Measurements from ENCODE around the gene WDR64. TPM values are rescaled to one million over a fixed set of nuclear protein-coding genes. Genes with fewer than 3 reads are reported as not detected.
A peak's percentile ranks its signal among the peaks of the same experiment; 100 is the strongest.

The WDR64 gene
- total and polyA plus RNA-seq, 2 of the 13 experiments (the other 11 are each of a cell fraction or from before 2014, with no cell fraction given): not detected

GRCh38 chr1:241799416-241799815 is 147.3 kb downstream of the WDR64 start:
- H4K20me1 ChIP-seq (ENCODE audit: insufficient read depth, low read length): no peaks in the 10 kb centered on the region
- FAIRE-seq: no peak
- no peak overlapping the region for H3K27ac ChIP-seq (ENCODE audit: extremely low read length, insufficient read depth, low read length)
- no peaks in the 10 kb centered on the region for H3K36me3 ChIP-seq (replicated peaks in 1 of 2; ENCODE audit: control insufficient read depth in 1 of 2, insufficient read depth in 2 of 2, low read length in 2 of 2)
- H3K9me3 ChIP-seq (ENCODE audit: low read length): no peaks in the 10 kb centered on the region
- in situ Hi-C loops (cut with HindIII; ENCODE audit: extremely low pct_ligation_motif_present, low pct_unique_long_range_greater_than_20kb) (loop anchor here (10.0 kb wide), 1 partner anchor 65 kb away; no protein-coding TSS in a partner anchor), intact Hi-C loops (cut with micrococcal nuclease; ENCODE audit: unreplicated experiment) (no loop called here)
- 25% methylated on average over 1 of the region's 1 CpG for WGBS (ENCODE audit: low lambda C conversion rate)
- no peak overlapping the region for H3K4me3 ChIP-seq (replicated peaks in 1 of 3; ENCODE audit: insufficient read depth in 1 of 3, low read depth in 2 of 3, low read length in 3 of 3)
- no peak for TF ChIP-seq ZNF30 (CRISPR knock-in tag; IDR thresholded peaks at IDR 0.05)
- 0 out of 2 replicates have a peak, but pooled peaks have one; percentile 25 for TF ChIP-seq CEBPB (IDR thresholded peaks at IDR 0.05; ENCODE audit: borderline replicate concordance, low read depth, low read length)
- H3K4me2 ChIP-seq (ENCODE audit: low read depth, low read length): no peak overlapping the region
- no peak overlapping the region for H2AFZ ChIP-seq (ENCODE audit: low read length)
- no TSS peak for BruUV-seq (replicated peaks)
- DNase-seq (ENCODE audit: low spot score): no peak
- H3K9ac ChIP-seq (ENCODE audit: insufficient read depth, low read depth, low read length): no peak overlapping the region
- ChIA-PET POLR2A (no interaction called here), CTCF (ENCODE audit: low intra/inter-chr PET ratio, low total read pairs) (no interaction called here)
- ATAC-seq: no peak
- no peaks in the 10 kb centered on the region for H3K4me1 ChIP-seq (ENCODE audit: insufficient read depth, low read length)
- H3K79me2 ChIP-seq (ENCODE audit: insufficient read depth, low read length): no peaks in the 10 kb centered on the region
- H3K27me3 ChIP-seq (ENCODE audit: control insufficient read depth in 1 of 2, insufficient read depth in 2 of 2, low read length in 2 of 2): no peaks in the 10 kb centered on the region

- no peaks in the 10 kb centered on the region for H3K9me3 ChIP-seq (ENCODE audit: low read length)
- no peak overlapping the region for H3K4me3 ChIP-seq (replicated peaks in 1 of 3; ENCODE audit: insufficient read depth in 1 of 3, low read depth in 2 of 3, low read length in 3 of 3)
- POLR2A ChIA-PET: no interaction called here
- 23% methylated on average over 3 of the region's 3 CpGs for WGBS (ENCODE audit: low lambda C conversion rate)
- no TSS peak for BruUV-seq (replicated peaks)
- no peak overlapping the region for H2AFZ ChIP-seq (ENCODE audit: low read length)
- H3K4me2 ChIP-seq (ENCODE audit: low read depth, low read length): no peak overlapping the region
- ATAC-seq (no peak), FAIRE-seq (no peak), DNase-seq (ENCODE audit: low spot score) (no peak)
- CTCF ChIA-PET (ENCODE audit: low intra/inter-chr PET ratio, low total read pairs): no interaction called here
- H3K4me1 ChIP-seq (ENCODE audit: insufficient read depth, low read length): no peaks in the 10 kb centered on the region
- H4K20me1 ChIP-seq (ENCODE audit: insufficient read depth, low read length): no peaks in the 10 kb centered on the region
- H3K27me3 ChIP-seq (ENCODE audit: control insufficient read depth in 1 of 2, insufficient read depth in 2 of 2, low read length in 2 of 2): no peaks in the 10 kb centered on the region
- intact Hi-C loops (cut with micrococcal nuclease; ENCODE audit: unreplicated experiment) (no loop called here), in situ Hi-C loops (cut with HindIII; ENCODE audit: extremely low pct_ligation_motif_present, low pct_unique_long_range_greater_than_20kb) (no loop called here)
- no peaks in the 10 kb centered on the region for H3K79me2 ChIP-seq (ENCODE audit: insufficient read depth, low read length)
- H3K27ac ChIP-seq (ENCODE audit: extremely low read length, insufficient read depth, low read length): no peak overlapping the region
- H3K36me3 ChIP-seq (replicated peaks in 1 of 2; ENCODE audit: control insufficient read depth in 1 of 2, insufficient read depth in 2 of 2, low read length in 2 of 2): no peaks in the 10 kb centered on the region
- no peak overlapping the region for H3K9ac ChIP-seq (ENCODE audit: insufficient read depth, low read depth, low read length)
- TF ChIP-seq ZSCAN12 (CRISPR knock-in tag; IDR thresholded peaks at IDR 0.05) (no peak), ZGPAT (CRISPR knock-in tag; IDR thresholded peaks at IDR 0.05) (no peak), ZNF572 (CRISPR knock-in tag; IDR thresholded peaks at IDR 0.05) (no peak), MAZ (IDR thresholded peaks at IDR 0.05; ENCODE audit: borderline replicate concordance, low read depth, low read length) (no peak), MAZ (CRISPR knock-in tag; IDR thresholded peaks at IDR 0.05; ENCODE audit: low read depth) (no peak), PBX3 (CRISPR knock-in tag; IDR thresholded peaks at IDR 0.05; ENCODE audit: borderline replicate concordance) (no peak), ZMYM2 (CRISPR knock-in tag; IDR thresholded peaks at IDR 0.05) (no peak), ZNF639 (CRISPR knock-in tag; conservative IDR thresholded peaks at IDR 0.05) (no peak), IRF1 (CRISPR knock-in tag; IDR thresholded peaks at IDR 0.05; ENCODE audit: low read depth) (no peak)
Measured at GRCh38 chr1:241800640-241801039, 148.6 kb downstream of the WDR64 start.
